Suprapubic skin (tissue), 4 donors: ENCODE results near the gene KRTAP4-11. TPM values are rescaled to one million over a fixed set of nuclear protein-coding genes. Genes with fewer than 3 reads are reported as not detected.
"Not testable (repeated sequence)": the region's sequence is repeated elsewhere in the genome, so short reads cannot be mapped to it uniquely, and the experiment has no call there.

Source experiments
- DNase-seq, 2 donors: peaks; one replicate each; pipeline ENCODE4 v3.0.0-alpha.2; 2019; ENCODE audit warnings: low spot score in 2 of 2
- H3K27ac ChIP-seq: fragments of 200-600 bp; sonication (generic); one replicate; pipeline ENCODE4 v1.5.1; 2019
- H3K27me3 ChIP-seq: fragments of 200-600 bp; sonication (generic); one replicate; pipeline ENCODE4 v1.5.1; 2019
- H3K36me3 ChIP-seq: fragments of 200-600 bp; sonication (generic); one replicate; pipeline ENCODE4 v1.5.1; 2019
- H3K4me1 ChIP-seq: fragments of 200-600 bp; sonication (generic); one replicate; pipeline ENCODE4 v1.5.1; 2019
- H3K4me3 ChIP-seq: fragments of 200-600 bp; sonication (generic); one replicate; pipeline ENCODE4 v1.5.1; 2019; ENCODE audit warnings: mild to moderate bottlenecking
- H3K9me3 ChIP-seq: fragments of 200-600 bp; sonication (generic); one replicate; pipeline ENCODE4 v1.5.1; 2019
- CTCF ChIP-seq, 2 donors: fragments of 200-600 bp in 1 of 2; fragments of 450-650 bp in 1 of 2; sonication (generic) in 1 of 2; IDR thresholded peaks; one replicate each; pipeline ENCODE4 v1.5.1; 2016 to 2019; ENCODE audit warnings: antibody characterized with exemption in 2 of 2, mild to moderate bottlenecking in 1 of 2, moderate library complexity in 1 of 2
- EP300 ChIP-seq: sonication (generic); formaldehyde crosslinking; IDR thresholded peaks from one replicate; pipeline ENCODE4 v1.6.1; 2017; ENCODE audit warnings: antibody characterized with exemption
- POLR2A ChIP-seq, 2 donors: fragments of 450-650 bp; IDR thresholded peaks; one replicate each; pipeline ENCODE4 v1.6.1; 2017; ENCODE audit warnings: antibody characterized with exemption in 2 of 2, mild to moderate bottlenecking in 2 of 2, moderate library complexity in 2 of 2
- POLR2AphosphoS5 ChIP-seq, 3 donors: sonication (generic); formaldehyde crosslinking; IDR thresholded peaks; one replicate each; pipeline ENCODE4 v1.6.1; 2017; ENCODE audit warnings: antibody characterized with exemption in 3 of 3
- WGBS: methylation state at CpG from one replicate; pipeline ENCODE4 v1.1.5; 2018; 5-methylcytosine and 5-hydroxymethylcytosine counted together
- total RNA-seq, 4 donors: library from RNA; depleted of rRNA; stranded (reverse); fragments of >200 nt; gene quantifications; one replicate each; pipeline ENCODE4 v1.1.0, GENCODE V29; 2016

The KRTAP4-11 gene
- total RNA-seq, 4 donors from 2014 or later: 4.3 to 23.4 (median 5.6) TPM; not detected in 1

GRCh38 chr17:41144846-41145245, 26.7 kb upstream of the KRTAP4-11 start:
- Histone ChIP-seq H3K36me3 (no peaks in the 10 kb centered on the region), H3K4me1 (no peaks in the 10 kb centered on the region), H3K9me3 (peaks cover 11% of the 10 kb centered on the region), H3K4me3 (no peak overlapping the region), H3K27ac (no peak overlapping the region), H3K27me3 (peaks cover 4% of the 10 kb centered on the region)
- WGBS: 91% methylated on average over 1 of the region's 1 CpG
- DNase-seq: no peak
- no peak for TF ChIP-seq EP300
- TF ChIP-seq CTCF (IDR thresholded peaks at IDR 0.05): no peak
- TF ChIP-seq POLR2AphosphoS5 (IDR thresholded peaks at IDR 0.05): no peak

GRCh38 chr17:41141361-41141760, 23.2 kb upstream of the KRTAP4-11 start:
- Histone ChIP-seq H3K4me1 (no peaks in the 10 kb centered on the region), H3K4me3 (no peak overlapping the region), H3K27me3 (peaks cover 6% of the 10 kb centered on the region), H3K36me3 (no peaks in the 10 kb centered on the region), H3K9me3 (peaks cover 14% of the 10 kb centered on the region), H3K27ac (no peak overlapping the region)
- no peak for TF ChIP-seq CTCF (IDR thresholded peaks at IDR 0.05)
- TF ChIP-seq POLR2AphosphoS5 (IDR thresholded peaks at IDR 0.05): no peak
- TF ChIP-seq EP300: no peak
- TF ChIP-seq POLR2A (IDR thresholded peaks at IDR 0.05): no peak
- DNase-seq: no peak

DNA sequence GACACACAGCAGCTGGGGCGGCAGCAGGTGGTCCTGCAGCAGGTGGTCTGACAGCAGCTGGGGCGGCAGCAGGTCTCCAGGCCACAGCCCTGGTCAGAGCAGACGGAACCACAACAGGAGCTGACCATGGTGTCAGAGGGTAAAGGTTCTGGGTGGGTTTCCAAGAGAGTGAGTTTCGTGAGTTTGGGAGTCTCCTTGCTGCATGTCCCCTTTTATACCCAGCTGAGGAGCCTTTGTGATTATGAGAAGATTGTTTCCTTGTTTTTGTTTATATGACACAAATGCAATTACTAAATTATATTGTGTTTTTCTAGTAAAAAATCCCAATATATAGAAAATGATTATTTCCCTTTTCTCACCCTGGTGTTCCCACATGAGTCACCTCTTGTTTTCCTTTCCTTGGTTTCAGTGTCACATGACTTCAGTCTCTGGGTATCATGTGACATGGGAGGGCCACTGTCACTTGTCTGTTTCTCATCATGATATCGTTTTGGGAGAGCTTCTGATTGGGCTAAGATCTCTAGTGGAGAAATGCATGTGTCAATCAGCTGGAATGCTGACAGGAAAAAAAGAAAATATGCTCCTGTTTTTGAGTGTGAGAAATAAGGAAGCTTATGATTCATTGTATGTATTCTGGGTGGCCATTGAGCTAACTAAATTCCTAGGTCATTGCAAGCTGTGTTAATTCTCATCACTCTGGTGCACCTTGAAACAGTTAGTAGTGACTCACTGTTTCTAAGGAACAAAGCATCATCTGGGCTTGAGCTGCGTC, 22.4 kb upstream of the KRTAP4-11 start, which contains the start of gene KRTAP4-6:
Gene KRTAP4-6, minus strand, starts transcription at position 185 of the 772 bp plus-strand sequence. Its CDS starts 57 bp downstream, at position 128.
- no peaks in the 10 kb centered on the region for H3K4me1 ChIP-seq
- no peaks in the 10 kb centered on the region for H3K36me3 ChIP-seq
- no peak within 1 kb of the TSS for H3K27ac ChIP-seq
- TF ChIP-seq CTCF (IDR thresholded peaks at IDR 0.05) (no peak), POLR2AphosphoS5 (IDR thresholded peaks at IDR 0.05) (no peak), POLR2A (IDR thresholded peaks at IDR 0.05) (no peak), EP300 (no peak)
- 82% methylated on average over 6 of the region's 6 CpGs for WGBS
- no peak within 1 kb of the TSS for H3K4me3 ChIP-seq
- no peak for DNase-seq
- peaks cover 6% of the 10 kb centered on the region for H3K27me3 ChIP-seq
- H3K9me3 ChIP-seq: peaks cover 14% of the 10 kb centered on the region

DNA sequence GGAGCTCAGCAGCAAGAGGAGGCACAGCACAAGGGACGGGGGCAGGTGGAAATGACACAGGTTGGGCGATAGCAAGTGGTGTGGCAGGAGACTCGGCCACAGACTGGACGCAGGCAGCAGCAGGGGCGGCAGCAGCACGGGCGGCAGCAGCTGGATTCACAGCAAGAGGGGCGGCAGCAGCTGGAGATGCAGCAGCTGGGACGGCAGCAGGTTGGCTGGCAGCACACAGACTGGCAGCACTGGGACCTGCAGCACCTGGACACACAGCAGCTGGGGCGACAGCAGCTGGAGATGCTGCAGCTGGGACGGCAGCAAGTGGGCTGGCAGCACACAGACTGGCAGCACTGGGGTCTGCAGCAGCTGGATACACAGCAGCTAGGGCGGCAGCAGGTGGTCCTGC, 21.7 kb upstream of the KRTAP4-11 start:
- H3K27me3 ChIP-seq, H3K27ac ChIP-seq: not testable (repeated sequence)

DNA sequence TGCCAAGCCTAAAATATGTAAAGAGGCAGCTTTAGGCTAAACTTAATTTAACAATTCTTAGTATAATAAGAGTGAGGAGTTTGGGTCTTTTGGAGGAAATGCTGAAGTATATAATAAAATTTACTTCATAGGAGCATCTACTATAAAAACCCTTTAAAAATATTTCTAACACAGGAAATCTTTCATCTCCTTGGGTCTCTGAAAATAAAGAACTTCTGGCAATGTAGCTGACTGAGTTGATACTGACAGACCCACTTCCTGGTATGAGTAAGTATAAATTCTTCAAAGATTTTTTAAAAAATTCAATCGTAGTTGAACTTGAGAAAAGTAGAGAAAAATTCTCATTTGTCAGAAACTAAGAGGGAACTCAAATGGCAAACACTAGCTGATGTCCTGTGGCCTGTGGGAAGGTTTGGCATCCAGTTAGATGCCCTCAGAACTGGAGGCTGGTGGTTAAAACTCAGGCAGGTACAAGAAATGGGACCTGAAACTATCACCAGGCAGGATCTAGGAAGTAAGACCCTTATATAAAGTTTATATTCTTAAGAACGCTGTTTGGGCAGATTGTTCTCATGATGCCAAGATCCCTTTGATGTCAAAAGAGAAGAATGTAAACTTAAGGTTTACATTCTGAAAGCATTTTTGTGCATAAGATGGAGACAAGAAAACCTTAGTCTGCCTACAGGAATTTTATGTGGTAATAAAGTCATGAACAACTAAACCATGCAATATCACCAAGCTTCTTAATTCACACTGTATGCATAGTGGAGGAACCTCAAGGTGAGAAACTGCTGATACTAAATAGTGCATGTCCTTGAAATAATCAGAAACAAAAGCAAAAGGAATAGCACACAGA, 15.9 kb upstream of the KRTAP4-11 start:
- Histone ChIP-seq H3K4me3 (no peak overlapping the region), H3K27ac (no peak overlapping the region), H3K4me1 (no peaks in the 10 kb centered on the region), H3K36me3 (no peaks in the 10 kb centered on the region), H3K9me3 (no peaks in the 10 kb centered on the region), H3K27me3 (no peaks in the 10 kb centered on the region)
- WGBS: 63% methylated on average over 2 of the region's 2 CpGs
- TF ChIP-seq EP300 (no peak), POLR2A (IDR thresholded peaks at IDR 0.05) (no peak), POLR2AphosphoS5 (IDR thresholded peaks at IDR 0.05) (no peak), CTCF (IDR thresholded peaks at IDR 0.05) (no peak)
- no peak for DNase-seq

More for the DNA sequence above, 21.7 kb upstream of the KRTAP4-11 start:
- not testable (repeated sequence) for H3K4me1 ChIP-seq, H3K36me3 ChIP-seq, DNase-seq, H3K4me3 ChIP-seq
- H3K9me3 ChIP-seq: peaks cover 14% of the 10 kb centered on the region
- WGBS: 87% methylated on average over 11 of the region's 12 CpGs
